ENCODE measurements around the gene SH2B3.

Gene SH2B3

DNA sequence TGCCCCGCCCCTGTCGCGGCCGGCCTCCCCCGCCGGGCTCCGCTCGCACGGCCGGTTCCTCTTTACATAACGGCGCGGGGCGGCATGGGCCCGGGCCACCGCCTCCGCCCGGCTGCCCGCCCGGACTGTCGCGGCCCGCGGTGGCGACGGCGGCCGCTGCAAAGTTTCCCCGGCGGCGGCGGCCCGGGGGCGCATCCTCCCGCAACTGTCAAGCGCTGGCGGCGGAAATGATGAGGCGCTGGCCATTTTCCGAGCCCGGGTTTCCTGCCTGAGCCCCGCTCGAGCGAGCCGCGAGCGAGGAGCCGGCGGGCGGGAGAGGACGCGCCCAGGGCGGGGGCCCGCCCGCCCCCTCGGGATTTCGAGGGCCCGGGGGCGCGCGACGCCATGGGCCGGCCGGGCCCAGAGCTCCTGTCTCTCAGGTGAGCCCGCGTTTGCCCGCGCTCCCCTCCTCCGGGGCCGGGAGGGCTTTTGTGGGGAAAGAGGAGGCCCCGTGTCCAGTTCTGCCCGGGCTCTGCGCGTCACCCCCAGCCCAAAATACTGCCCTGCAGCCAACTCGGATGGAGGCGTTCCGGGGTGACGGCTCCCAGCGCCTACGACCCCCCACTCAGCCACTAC lies at the start of gene SH2B3:
SH2B3 (plus strand) TSS at position 65 of the 615 bp plus-strand sequence. CDS start 12,223 bp downstream, outside the sequence.
- TF ChIP-seq GATA2 (IDR thresholded peaks at IDR 0.05; ENCODE audit: low read depth, low read length) (no peak), GATA3 (IDR thresholded peaks at IDR 0.05; ENCODE audit: low read depth, low read length) (no peak)

DNA sequence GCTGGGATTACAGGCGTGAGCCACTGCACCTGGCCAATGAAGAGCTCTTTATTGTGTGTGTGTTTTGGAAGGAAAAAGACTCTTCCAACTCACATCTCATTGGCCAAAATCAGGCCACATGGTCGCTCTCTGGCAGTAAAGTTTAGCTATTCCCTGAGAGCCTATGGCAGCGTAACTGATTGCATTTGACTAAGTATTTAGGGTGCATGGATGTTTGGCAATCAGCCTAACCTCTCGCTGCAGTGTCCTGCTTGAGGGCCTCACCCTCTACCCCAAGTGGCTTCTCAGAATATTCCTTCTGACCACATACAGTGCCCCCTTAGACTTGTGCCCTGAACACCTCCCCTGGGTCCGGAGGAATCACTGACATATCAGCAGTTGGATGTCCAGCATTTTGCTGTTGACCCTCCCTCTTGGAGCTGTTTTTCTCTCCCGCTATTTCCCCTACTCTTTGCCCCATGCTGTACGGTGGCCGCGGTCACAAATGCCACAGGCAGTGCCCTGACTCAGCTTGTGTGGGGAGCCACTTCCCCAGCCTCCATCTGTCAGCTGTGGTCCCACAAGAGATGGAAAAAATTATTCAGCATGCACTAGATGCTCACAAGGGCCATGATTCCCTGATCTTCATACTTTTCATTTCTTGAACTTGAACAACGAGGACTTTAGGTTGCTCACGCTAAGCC lies 46.4 kb upstream of the SH2B3 start:
- TF ChIP-seq GATA3 (IDR thresholded peaks at IDR 0.05; ENCODE audit: low read depth, low read length), result no peak
- no peak for TF ChIP-seq GATA2 (IDR thresholded peaks at IDR 0.05; ENCODE audit: low read depth, low read length)

DNA sequence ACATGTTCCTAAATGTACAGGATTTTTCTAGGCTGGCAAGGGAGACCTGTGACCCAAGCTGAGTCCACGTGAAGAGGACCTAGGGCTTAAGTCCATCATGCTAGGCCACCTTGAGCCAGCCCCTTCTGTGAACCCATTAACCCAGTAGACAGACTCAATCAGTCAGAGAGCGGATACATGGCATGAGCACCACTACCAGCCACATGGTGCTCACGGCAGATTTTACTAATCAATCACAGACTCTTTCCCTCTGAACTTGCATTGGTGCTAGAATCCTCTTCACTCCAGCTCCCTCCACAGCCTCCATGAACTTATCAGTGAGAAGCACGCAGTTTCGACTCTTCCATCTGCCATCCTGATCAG lies 45.8 kb upstream of the SH2B3 start:
- TF ChIP-seq GATA2 (IDR thresholded peaks at IDR 0.05; ENCODE audit: low read depth, low read length) (no peak), GATA3 (IDR thresholded peaks at IDR 0.05; ENCODE audit: low read depth, low read length) (no peak)

DNA sequence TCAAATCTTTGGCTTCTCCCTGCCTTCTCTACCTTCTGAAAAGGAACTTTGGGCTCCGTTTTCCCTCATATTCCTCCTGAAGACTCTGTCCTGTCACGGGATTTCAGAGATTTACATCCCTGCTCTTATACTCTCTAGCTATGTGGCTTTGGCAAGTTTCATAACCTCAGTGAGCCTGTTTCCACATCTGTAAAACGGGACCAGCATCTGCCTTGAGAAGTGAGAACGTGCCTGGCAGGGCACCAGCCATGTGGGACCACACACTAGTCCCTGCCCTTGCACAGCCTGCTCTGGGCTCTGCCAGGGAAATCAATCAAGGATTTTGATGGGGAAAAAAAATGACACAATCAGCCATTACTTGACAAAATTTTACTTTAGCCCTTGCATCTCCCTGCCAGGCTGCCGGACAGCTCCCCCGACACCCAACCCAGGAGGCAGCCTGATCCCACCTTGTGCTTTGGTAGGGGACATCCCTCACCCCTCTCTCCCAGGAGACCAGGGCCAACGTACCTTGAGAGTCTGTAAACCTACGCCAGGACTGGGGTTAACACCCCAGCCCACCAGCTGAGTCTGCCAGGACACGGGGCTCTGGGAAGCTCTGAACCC lies 45.3 kb upstream of the SH2B3 start:
- no peak for TF ChIP-seq GATA3 (IDR thresholded peaks at IDR 0.05; ENCODE audit: low read depth, low read length)
- TF ChIP-seq GATA2 (IDR thresholded peaks at IDR 0.05; ENCODE audit: low read depth, low read length), result no peak

DNA sequence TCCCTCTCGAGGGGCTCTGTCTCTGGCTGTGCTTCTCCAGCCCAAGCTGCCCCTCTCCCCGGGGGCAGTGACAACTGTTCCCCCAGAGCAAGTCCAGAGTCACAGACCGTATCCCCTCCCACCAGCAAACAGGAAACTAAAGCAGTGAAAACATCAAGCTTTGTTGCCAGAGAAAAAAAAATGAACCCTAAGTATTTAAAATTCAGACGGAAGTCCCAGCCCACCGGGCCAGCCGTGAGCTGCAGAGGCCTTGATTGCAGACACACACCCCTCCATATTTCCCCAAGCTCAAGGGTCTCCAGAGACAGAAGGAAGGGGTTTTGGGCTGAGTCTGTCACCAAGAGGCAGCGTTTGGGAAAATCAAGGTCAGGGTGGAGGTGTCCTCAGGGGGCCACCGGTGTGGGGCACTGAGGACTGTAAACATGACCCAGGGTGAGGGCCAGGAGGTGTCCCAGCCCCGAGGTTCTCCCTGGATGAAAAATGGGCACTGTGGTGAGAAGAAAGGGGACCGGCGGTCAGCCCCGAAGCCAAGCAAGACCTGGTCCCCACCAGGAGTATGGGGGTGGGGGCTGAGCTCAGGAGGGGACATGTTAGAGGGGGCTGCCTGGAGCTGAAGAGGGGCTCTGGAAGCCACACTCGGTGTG lies 44.5 kb upstream of the SH2B3 start:
- no peak for TF ChIP-seq GATA2 (IDR thresholded peaks at IDR 0.05; ENCODE audit: low read depth, low read length)
- TF ChIP-seq GATA3 (IDR thresholded peaks at IDR 0.05; ENCODE audit: low read depth, low read length), result no peak

DNA sequence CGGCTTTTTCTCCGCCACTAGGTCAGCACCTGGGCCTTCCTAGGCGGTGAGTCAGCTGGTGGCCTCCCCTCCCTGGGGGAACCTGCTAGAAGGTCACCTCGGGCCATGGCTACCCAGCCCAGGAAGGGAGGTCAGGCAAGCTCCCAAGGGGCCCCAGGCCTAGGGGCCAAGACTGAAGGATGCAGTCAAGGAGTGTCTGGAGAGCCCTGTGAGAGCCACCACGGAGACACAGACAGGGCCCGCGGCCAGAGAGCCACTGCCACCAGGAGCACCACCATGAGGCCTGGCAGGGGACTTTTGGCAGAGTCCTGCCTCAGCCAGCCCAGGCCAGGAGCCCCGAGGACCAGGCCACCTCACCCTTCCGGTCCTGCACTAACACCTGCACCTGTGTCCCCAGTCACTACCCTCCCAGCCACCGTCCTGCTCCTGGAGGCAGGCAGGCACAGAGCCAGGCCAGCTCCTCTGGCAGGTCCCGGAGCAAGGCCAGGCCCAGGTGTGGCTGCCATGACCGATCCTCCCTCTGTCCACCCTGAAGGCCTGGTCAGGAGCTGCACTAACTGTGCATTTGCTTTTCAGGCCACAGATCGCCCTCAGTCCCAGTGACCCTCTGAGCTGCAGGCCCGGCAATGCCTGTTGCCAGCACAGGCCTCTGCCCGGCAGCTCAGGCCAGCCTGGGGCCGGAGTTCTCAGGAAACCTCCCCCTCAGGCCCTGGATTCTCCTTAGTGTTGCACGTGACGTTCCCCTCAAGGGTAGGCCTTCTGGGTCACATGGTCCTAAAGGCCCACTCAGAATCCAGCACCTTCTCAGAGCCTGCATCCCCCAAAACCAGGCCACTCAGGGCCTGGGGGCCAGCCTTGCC lies 43.8 kb upstream of the SH2B3 start:
- TF ChIP-seq GATA3 (IDR thresholded peaks at IDR 0.05; ENCODE audit: low read depth, low read length) (no peak), GATA2 (IDR thresholded peaks at IDR 0.05; ENCODE audit: low read depth, low read length) (no peak)

DNA sequence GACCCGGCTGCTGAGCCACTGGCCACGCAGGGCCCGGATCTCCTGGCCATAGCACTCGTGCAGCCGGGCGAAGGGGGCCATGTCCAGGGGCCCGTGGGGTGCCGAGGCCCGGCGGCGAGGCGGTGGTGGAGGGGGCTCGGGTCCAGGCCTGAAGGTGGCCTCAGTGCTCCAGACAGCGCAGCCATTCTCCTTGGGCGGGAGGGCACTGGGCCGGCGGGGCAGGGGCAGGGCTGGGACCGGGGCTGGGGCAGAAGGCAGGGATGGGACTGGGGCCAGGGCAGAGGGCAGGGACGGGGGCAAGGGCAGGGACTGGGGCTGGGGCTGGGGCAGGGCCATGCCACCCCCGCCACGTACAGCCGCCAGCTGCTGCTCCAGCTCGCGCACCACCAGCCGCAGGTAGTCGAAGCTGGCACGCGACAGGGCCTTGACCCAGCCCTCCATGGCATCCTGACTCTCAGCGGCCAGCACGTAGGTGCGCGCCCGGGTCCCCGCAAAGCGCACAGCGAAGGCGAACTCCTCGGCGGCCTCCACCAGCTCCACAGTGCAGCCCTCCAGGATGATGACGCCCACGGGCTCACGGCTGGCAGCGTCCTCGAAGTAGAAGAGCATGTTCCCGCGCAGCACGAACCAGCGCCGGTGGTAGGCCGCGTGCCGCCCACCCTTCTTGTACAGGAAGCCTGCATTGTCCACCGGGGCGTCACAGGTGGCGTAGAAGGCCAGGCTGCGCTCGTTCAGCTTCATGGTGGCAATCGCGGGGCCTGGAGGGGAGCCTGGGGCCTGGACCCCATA lies 42.8 kb upstream of the SH2B3 start:
- no peak for TF ChIP-seq GATA2 (IDR thresholded peaks at IDR 0.05; ENCODE audit: low read depth, low read length)
- TF ChIP-seq GATA3 (IDR thresholded peaks at IDR 0.05; ENCODE audit: low read depth, low read length), result no peak

DNA sequence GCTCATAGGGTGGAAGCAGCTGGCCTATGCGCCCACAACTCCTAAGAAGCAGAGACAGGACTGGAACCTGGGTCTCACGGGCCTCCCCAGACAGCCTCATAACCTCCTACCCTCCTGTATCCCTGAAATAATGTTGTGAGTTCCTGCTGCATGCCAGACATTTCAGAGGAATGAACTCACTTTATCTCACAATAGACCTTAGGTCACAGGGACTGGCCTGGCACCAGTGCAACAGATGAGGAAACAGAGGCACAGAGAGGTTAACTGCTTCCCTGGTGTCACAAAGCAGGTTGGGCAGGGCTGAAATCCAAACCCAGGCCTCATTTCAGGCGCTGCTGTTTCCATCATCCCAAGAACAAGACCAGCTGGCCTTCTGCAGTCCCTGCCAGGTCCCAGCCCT lies 42.1 kb upstream of the SH2B3 start:
- TF ChIP-seq GATA3 (IDR thresholded peaks at IDR 0.05; ENCODE audit: low read depth, low read length) (no peak), GATA2 (IDR thresholded peaks at IDR 0.05; ENCODE audit: low read depth, low read length) (no peak)

DNA sequence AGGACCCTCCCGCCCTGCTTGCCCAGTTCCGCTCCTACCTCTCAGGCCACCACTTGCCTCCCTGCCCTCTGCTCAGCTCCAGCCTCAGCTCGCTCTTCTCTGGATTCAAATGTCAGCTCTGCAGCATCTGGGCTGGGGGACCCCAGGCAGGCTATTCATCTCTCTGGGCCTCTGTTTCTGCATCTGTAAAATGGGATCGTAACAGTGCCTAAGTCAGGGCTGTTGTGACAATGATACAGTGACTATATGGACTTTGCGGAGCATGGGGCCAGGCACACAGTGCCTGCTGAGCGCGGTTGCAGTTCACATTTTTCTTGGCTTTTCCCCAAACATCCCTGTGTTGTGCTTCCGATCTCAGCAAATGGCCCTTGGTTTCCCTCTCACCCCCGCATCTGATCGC lies 39.6 kb upstream of the SH2B3 start:
- TF ChIP-seq GATA3 (IDR thresholded peaks at IDR 0.05; ENCODE audit: low read depth, low read length) (no peak), GATA2 (IDR thresholded peaks at IDR 0.05; ENCODE audit: low read depth, low read length) (no peak)

DNA sequence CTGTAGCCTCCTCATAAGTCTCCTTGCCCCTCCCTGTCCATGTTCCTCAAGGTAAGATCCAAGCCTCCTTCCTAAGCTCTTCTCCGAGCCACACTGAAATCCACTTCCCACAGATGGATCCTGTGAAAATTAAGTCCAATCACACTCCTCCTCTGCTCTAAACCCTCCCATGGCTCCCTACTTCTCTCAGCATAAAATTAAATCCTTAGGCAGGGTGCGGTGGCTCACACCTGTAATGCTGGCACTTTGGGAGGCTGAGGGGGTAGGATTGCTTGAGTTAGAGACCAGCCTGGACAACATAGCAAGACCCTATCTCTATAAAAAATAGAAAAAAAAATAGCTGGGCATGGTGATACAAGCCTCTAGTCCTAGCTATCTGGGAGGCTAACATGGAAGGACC lies 39.1 kb upstream of the SH2B3 start:
- TF ChIP-seq GATA2 (IDR thresholded peaks at IDR 0.05; ENCODE audit: low read depth, low read length), result no peak
- TF ChIP-seq GATA3 (IDR thresholded peaks at IDR 0.05; ENCODE audit: low read depth, low read length), result no peak

DNA sequence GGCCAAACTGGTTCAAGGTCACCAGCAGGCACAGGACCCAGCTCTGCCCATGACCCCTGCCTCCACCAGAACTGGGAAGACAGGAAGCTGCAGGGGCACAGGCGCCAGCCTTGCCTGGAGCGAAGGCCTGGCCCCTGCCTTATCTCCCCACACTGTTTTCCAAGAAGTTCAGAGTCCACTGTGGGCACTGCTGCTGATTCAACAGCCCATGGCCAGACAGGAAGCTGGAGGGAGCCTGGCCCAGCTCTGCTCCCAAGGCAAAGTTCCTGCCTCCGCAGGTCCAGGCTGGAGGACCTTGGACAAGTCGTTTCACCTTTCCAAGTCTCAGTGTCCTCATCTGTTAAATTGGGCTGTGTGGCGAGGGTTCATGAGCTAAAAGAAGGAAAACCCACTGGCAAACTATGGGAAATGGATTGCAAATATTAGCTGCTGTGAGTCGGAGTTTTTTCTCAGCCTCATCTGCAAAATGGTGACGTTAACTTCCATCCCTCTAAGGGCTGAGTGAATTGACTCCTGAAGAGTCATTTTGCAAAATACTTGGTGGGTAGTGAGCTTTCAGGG lies 38.0 kb upstream of the SH2B3 start:
- TF ChIP-seq GATA3 (IDR thresholded peaks at IDR 0.05; ENCODE audit: low read depth, low read length) (no peak), GATA2 (IDR thresholded peaks at IDR 0.05; ENCODE audit: low read depth, low read length) (no peak)

DNA sequence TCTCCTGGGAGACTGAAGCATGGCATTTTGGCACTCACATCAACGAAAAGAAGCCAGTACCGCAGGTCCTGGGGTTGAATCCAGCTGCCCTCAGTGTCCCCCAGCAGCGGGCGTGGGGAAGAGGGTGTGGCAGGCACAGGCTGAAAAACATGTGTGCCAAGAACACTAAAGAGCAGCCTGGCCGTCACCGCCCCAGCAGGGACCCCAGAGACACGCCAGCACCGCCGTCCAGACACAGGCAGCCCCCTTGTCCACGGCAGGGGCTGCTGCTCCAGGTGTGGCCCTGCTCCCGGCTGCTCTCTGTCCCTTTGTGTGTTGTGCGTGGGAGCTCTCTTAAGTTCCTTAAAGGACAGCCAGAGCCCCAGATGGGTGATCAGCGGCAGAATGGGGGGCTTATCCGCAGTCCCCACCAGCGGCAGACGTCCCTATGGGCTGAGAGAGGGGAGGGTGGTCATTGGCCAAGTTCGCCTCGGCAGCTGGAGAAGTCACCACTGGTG lies 37.4 kb upstream of the SH2B3 start:
- no peak for TF ChIP-seq GATA3 (IDR thresholded peaks at IDR 0.05; ENCODE audit: low read depth, low read length)
- TF ChIP-seq GATA2 (IDR thresholded peaks at IDR 0.05; ENCODE audit: low read depth, low read length), result no peak
